SK-N-SH (cell line): ENCODE measurements around the gene TPRG1. TPM values are rescaled to one million over a fixed set of nuclear protein-coding genes. Genes with fewer than 3 reads are reported as not detected.

Source experiments
- CTCF ChIA-PET: fragments of 300-600, 350-600 bp; formaldehyde crosslinking; extraction: SDS; loops from one replicate; lab custom pipeline; 2021; lab: Yijun Ruan, JAX
- POLR2A ChIA-PET: fragments of 350-600 bp; sonication (Branson Sonifier 250); formaldehyde crosslinking; extraction: SDS; loops from one replicate; lab custom pipeline; 2020; ENCODE audit warnings: antibody characterized with exemption, inconsistent platforms; lab: Yijun Ruan, JAX
- DNase-seq: peaks from one replicate; pipeline ENCODE4 v3.0.0; 2012
- H2AFZ ChIP-seq: fragments of 200-600 bp; sonication (generic); 2 replicates; pipeline ENCODE4 v1.8.1; 2016; ENCODE audit warnings: antibody characterized with exemption, mild to moderate bottlenecking, low read depth
- H3F3A ChIP-seq: fragments of 200-600 bp; sonication (generic); replicated peaks from 2 replicates; pipeline ENCODE3; 2016; ENCODE audit warnings: antibody characterized with exemption, mild to moderate bottlenecking; ENCODE audit not compliant: insufficient read depth
- H3K27ac ChIP-seq, 2 experiments: fragments of 200-500 bp in 1 of 2; fragments of 200-600 bp in 1 of 2; sonication (Bioruptor generic) in 1 of 2; sonication (generic), shearing (Covaris generic) in 1 of 2; 2 replicates each; pipeline versions ENCODE4 v1.5.1 to v1.6.1; 2014 to 2016; ENCODE audit warnings: low read depth in 2 of 2, inconsistent platforms in 1 of 2, low read length in 1 of 2, mild to moderate bottlenecking in 1 of 2, mixed read lengths in 1 of 2
- H3K27me3 ChIP-seq: fragments of 200-600 bp; sonication (generic), shearing (Covaris generic); 2 replicates; pipeline ENCODE4 v1.6.1; 2016; ENCODE audit warnings: mixed run types; ENCODE audit not compliant: insufficient read depth
- H3K36me3 ChIP-seq, 2 experiments: fragments of 200-500 bp in 1 of 2; fragments of 200-600 bp in 1 of 2; sonication (Bioruptor generic) in 1 of 2; sonication (generic) in 1 of 2; replicated peaks in 1 of 2; 2 replicates each; pipeline versions ENCODE3 to v1.5.1; 2014 to 2016; ENCODE audit warnings: low read length in 1 of 2, mild to moderate bottlenecking in 1 of 2; ENCODE audit not compliant: insufficient read depth in 2 of 2, control insufficient read depth in 1 of 2
- H3K4me1 ChIP-seq, 2 experiments: fragments of 200-500 bp in 1 of 2; fragments of 200-600 bp in 1 of 2; sonication (Bioruptor generic) in 1 of 2; sonication (generic), shearing (Covaris generic) in 1 of 2; 2 replicates each; pipeline versions ENCODE4 v1.5.1 to v1.6.1; 2014 to 2016; ENCODE audit warnings: low read depth in 1 of 2, low read length in 1 of 2, mixed run types in 1 of 2; ENCODE audit not compliant: insufficient read depth in 2 of 2, control insufficient read depth in 1 of 2
- H3K4me2 ChIP-seq: fragments of 200-600 bp; sonication (generic), shearing (Covaris generic); 2 replicates; pipeline ENCODE4 v1.6.1; 2017; ENCODE audit warnings: mixed run types
- H3K4me3 ChIP-seq, 2 experiments: fragments of 200-500 bp in 1 of 2; fragments of 200-600 bp in 1 of 2; sonication (Bioruptor generic) in 1 of 2; sonication (generic), shearing (Covaris generic) in 1 of 2; 2 replicates each; pipeline versions ENCODE4 v1.5.1 to v1.8.1; 2014 to 2016; ENCODE audit warnings: low read depth in 2 of 2, inconsistent platforms in 1 of 2, low read length in 1 of 2, mild to moderate bottlenecking in 1 of 2, mixed read lengths in 1 of 2, moderate library complexity in 1 of 2
- H3K79me2 ChIP-seq: fragments of 200-600 bp; sonication (generic); 2 replicates; pipeline ENCODE4 v1.8.1; 2017; ENCODE audit warnings: mild to moderate bottlenecking; ENCODE audit not compliant: insufficient read depth
- H3K9ac ChIP-seq: fragments of 200-600 bp; sonication (generic); 2 replicates; pipeline ENCODE4 v1.6.1; 2017; ENCODE audit warnings: mixed run types
- H3K9me2 ChIP-seq: fragments of 200-600 bp; sonication (generic); 2 replicates; pipeline ENCODE4 v1.6.1; 2017; ENCODE audit warnings: mixed run types
- H3K9me3 ChIP-seq: fragments of 200-600 bp; sonication (generic); 2 replicates; pipeline ENCODE4 v1.6.1; 2017; ENCODE audit warnings: mixed run types, mild to moderate bottlenecking, moderate library complexity
- H4K20me1 ChIP-seq: fragments of 200-600 bp; sonication (generic); 2 replicates; pipeline ENCODE4 v1.6.1; 2017; ENCODE audit warnings: mild to moderate bottlenecking, mixed run types; ENCODE audit not compliant: insufficient read depth
- EZH2phosphoT487 ChIP-seq: fragments of 200-600 bp; sonication (generic); IDR thresholded peaks from 2 replicates; pipeline ENCODE4 v1.6.1; 2017; ENCODE audit warnings: low read depth, mixed run types, mild to moderate bottlenecking, antibody characterized with exemption, moderate library complexity, borderline replicate concordance
- FOXJ3 ChIP-seq: sonication (generic); formaldehyde crosslinking; IDR thresholded peaks from 2 replicates; pipeline ENCODE4 v1.5.1; 2020; ENCODE audit warnings: mild to moderate bottlenecking, missing genetic modification reagents
- GATA2 ChIP-seq: sonication (generic); formaldehyde crosslinking; IDR thresholded peaks from 2 replicates; pipeline ENCODE4 v1.5.0; 2020; ENCODE audit warnings: mild to moderate bottlenecking, missing genetic modification reagents
- IRF3 ChIP-seq: fragments of 150-350 bp; IDR thresholded peaks from 2 replicates; pipeline ENCODE4 v1.6.1; 2016; ENCODE audit warnings: mild to moderate bottlenecking, low read depth, low read length
- JUND ChIP-seq: IDR thresholded peaks from 2 replicates; pipeline ENCODE4 v1.4.0; 2012
- MEF2A ChIP-seq: IDR thresholded peaks from 2 replicates; pipeline ENCODE4 v1.4.0; 2012; ENCODE audit warnings: low read depth, borderline replicate concordance
- NFIC ChIP-seq: IDR thresholded peaks from 2 replicates; pipeline ENCODE4 v1.4.0; 2012; ENCODE audit warnings: borderline replicate concordance
- NRF1 ChIP-seq: IDR thresholded peaks from 2 replicates; pipeline ENCODE4 v1.6.1; 2012; ENCODE audit warnings: low read depth, mild to moderate bottlenecking, low read length
- POLR2AphosphoS5 ChIP-seq: IDR thresholded peaks from 2 replicates; pipeline ENCODE4 v1.6.1; 2012; ENCODE audit warnings: low read depth, low read length
- RCOR1 ChIP-seq: fragments of 150-350 bp; IDR thresholded peaks from 2 replicates; pipeline ENCODE4 v1.6.1; 2017; ENCODE audit warnings: antibody characterized with exemption, low read length
- SIN3A ChIP-seq: IDR thresholded peaks from 2 replicates; pipeline ENCODE4 v1.6.1; 2012; ENCODE audit warnings: low read depth, mild to moderate bottlenecking, low read length, moderate library complexity, borderline replicate concordance
- SMC3 ChIP-seq: IDR thresholded peaks from 2 replicates; pipeline ENCODE4 v1.6.1; 2012; ENCODE audit warnings: low read depth, low read length, improper control_type of control experiment
- TAF1 ChIP-seq: IDR thresholded peaks from 2 replicates; pipeline ENCODE4 v1.6.1; 2012; ENCODE audit warnings: low read depth, mild to moderate bottlenecking, low read length, moderate library complexity, borderline replicate concordance
- TCF12 ChIP-seq: IDR thresholded peaks from 2 replicates; pipeline ENCODE4 v1.4.0; 2012
- USF1 ChIP-seq: IDR thresholded peaks from 2 replicates; pipeline ENCODE4 v1.4.0; 2012; ENCODE audit warnings: low read depth, borderline replicate concordance
- USF2 ChIP-seq: fragments of 150-350 bp; IDR thresholded peaks from 2 replicates; pipeline ENCODE4 v1.6.1; 2017; ENCODE audit warnings: antibody characterized with exemption, low read length, low read depth, borderline replicate concordance
- ZBTB33 ChIP-seq: IDR thresholded peaks from 2 replicates; pipeline ENCODE4 v1.4.0; 2012; ENCODE audit warnings: low read depth, borderline replicate concordance
- whole genome bisulfite sequencing: methylation state at CpG from one replicate; pipeline ENCODE4 v1.1.6; 2017; ENCODE audit warnings: low lambda C conversion rate; 5-methylcytosine and 5-hydroxymethylcytosine counted together
- polyA plus RNA-seq, 3 experiments: library from polyadenylated mRNA; depleted of rRNA; stranded (reverse); fragments of >200 nt; gene quantifications; 2 replicates each; pipeline ENCODE4 v1.2.3, GENCODE V29; 2012

Gene TPRG1
- polyA plus RNA-seq, 1 of the 3 experiments (the other 2 are of a cell fraction) = 0.64 TPM

- H2AFZ ChIP-seq = no peak overlapping the region
- H3K4me3 ChIP-seq = no peak overlapping the region
- POLR2A ChIA-PET = interaction anchor here (0.7 kb wide), 1 partner anchor 190 kb away, joined by 3 read pairs; no protein-coding TSS in a partner anchor
- H3K27me3 ChIP-seq = peaks cover 10% of the 10 kb centered on the region; the same call in 1 of the 2 replicates
- H3K4me2 ChIP-seq = no peak overlapping the region
- no peaks in the 10 kb centered on the region for H4K20me1 ChIP-seq
- CTCF ChIA-PET = interaction anchor here (0.8 to 12.8 kb wide), 15 partner anchors 9 to 1405 kb away, joined by 3 to 137 read pairs (median 4); partner anchors contain the start of gene BCL6
- no peaks in the 10 kb centered on the region for H3K79me2 ChIP-seq
- no peak for DNase-seq
- H3K27ac ChIP-seq = no peak overlapping the region
- peaks cover 0 to 7% of the 10 kb centered on the region in 2 experiments; a peak in 1 of 4 replicates for H3K4me1 ChIP-seq
- H3K9me3 ChIP-seq = no peaks in the 10 kb centered on the region
- H3F3A ChIP-seq = no peaks in the 10 kb centered on the region
- TF ChIP-seq TCF12 = no peak
- no peak for TF ChIP-seq NRF1
- no peak for TF ChIP-seq EZH2phosphoT487
- no peak for TF ChIP-seq ZBTB33
- TF ChIP-seq POLR2AphosphoS5 = no peak
- WGBS = 33% methylated on average over 3 of the region's 3 CpGs
- no peaks in the 10 kb centered on the region for H3K9me2 ChIP-seq
- H3K36me3 ChIP-seq = no peaks in the 10 kb centered on the region
- no peak overlapping the region for H3K9ac ChIP-seq
Observed at GRCh38 chr3:189143771-189144170, 28.0 kb upstream of the TPRG1 start.

GRCh38 chr3:189144645-189145044 lies 27.1 kb upstream of the TPRG1 start:
- Histone ChIP-seq H3K9me3 (no peaks in the 10 kb centered on the region), H3F3A (no peaks in the 10 kb centered on the region), H3K9ac (no peak overlapping the region), H3K9me2 (no peaks in the 10 kb centered on the region), H3K4me2 (no peak overlapping the region), H2AFZ (no peak overlapping the region), H3K79me2 (no peaks in the 10 kb centered on the region), H3K4me1 (peaks cover 0 to 3% of the 10 kb centered on the region in 2 experiments; a peak in 1 of 4 replicates), H3K4me3 (no peak overlapping the region), H3K36me3 (no peaks in the 10 kb centered on the region), H3K27me3 (peaks cover 4% of the 10 kb centered on the region; the same call in 1 of the 2 replicates), H4K20me1 (no peaks in the 10 kb centered on the region), H3K27ac (no peak overlapping the region)
- ChIA-PET CTCF (interaction anchor here (0.7 to 12.8 kb wide), 18 partner anchors 9 to 1405 kb away, joined by 3 to 137 read pairs (median 5); partner anchors contain the start of gene BCL6), POLR2A (no interaction called here)
- DNase-seq = peak; percentile 28
- WGBS = 42% methylated on average over 5 of the region's 5 CpGs
- no peak for TF ChIP-seq GATA2 (CRISPR knock-in tag)
- no peak for TF ChIP-seq TAF1
- TF ChIP-seq NFIC = no peak
- no peak for TF ChIP-seq POLR2AphosphoS5
- TF ChIP-seq SIN3A = no peak
- no peak for TF ChIP-seq RCOR1
- TF ChIP-seq USF1 = no peak
- no peak for TF ChIP-seq IRF3
- no peak for TF ChIP-seq JUND
- TF ChIP-seq MEF2A = no peak
- no peak for TF ChIP-seq NRF1
- TF ChIP-seq FOXJ3 (CRISPR knock-in tag) = no peak
- TF ChIP-seq SMC3 = peak; percentile 66
- no peak for TF ChIP-seq ZBTB33
- TF ChIP-seq USF2 = no peak
